DOHH2 (cell line): ENCODE results near the gene CLIP2.

Source experiments
- EZH2phosphoT487 ChIP-seq: fragments of 200-600 bp; sonication (generic); IDR thresholded peaks from 2 replicates; pipeline ENCODE4 v1.6.1; 2017; ENCODE audit warnings: borderline replicate concordance, mild to moderate bottlenecking, antibody characterized with exemption, low read length, moderate library complexity, mixed read lengths
- TF ChIP-seq, protein P1 (sequence below): fragments of 200-600 bp; sonication (generic); IDR thresholded peaks from one replicate; pipeline ENCODE4 v1.5.1; 2014; ENCODE audit warnings: antibody characterized with exemption, mild to moderate bottlenecking, low read depth, low read length; ENCODE audit not compliant: poor library complexity, severe bottlenecking

DNA sequence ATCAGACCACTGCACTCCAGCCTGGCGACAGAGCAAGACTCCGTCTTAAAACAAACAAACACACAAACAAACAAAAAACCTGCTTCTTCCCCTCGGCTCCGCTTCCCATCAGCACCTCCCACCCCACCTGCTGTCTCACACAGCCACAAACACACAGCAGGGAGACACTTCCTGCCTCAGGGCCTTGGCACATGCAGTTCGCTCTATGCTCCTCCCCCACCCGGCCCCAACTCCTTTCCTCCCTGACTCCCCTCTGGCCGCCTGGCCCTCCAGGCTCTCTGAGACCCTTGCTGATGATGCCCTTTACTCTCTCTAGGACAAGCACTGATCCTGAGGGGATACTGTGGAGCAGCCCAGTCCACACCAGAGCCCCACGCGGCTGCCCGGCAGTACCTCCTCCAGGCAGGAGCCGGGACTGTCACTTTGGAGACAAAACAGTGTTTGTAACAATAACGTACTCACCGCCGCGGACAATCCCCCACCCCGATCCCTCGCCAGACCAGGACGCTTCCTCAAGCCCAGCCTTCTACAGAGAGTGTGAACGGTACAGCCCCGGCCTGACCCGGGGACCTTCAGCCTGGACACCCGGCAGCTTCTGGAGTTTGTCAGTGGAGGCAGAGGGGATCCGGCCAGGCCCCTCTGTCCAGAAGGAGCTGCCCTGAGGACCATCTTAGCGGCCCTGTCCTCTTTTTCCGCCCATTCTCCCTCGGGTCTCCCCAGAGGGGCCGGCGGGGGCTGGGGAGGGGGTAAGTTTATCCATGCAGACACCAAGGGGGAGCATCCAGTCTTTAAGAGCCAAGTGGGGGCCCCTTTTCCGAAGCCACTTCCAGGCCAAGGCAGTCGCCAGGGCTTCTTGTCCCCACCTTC is 114.5 kb downstream of the CLIP2 start:
- TF ChIP-seq, protein P1, sequence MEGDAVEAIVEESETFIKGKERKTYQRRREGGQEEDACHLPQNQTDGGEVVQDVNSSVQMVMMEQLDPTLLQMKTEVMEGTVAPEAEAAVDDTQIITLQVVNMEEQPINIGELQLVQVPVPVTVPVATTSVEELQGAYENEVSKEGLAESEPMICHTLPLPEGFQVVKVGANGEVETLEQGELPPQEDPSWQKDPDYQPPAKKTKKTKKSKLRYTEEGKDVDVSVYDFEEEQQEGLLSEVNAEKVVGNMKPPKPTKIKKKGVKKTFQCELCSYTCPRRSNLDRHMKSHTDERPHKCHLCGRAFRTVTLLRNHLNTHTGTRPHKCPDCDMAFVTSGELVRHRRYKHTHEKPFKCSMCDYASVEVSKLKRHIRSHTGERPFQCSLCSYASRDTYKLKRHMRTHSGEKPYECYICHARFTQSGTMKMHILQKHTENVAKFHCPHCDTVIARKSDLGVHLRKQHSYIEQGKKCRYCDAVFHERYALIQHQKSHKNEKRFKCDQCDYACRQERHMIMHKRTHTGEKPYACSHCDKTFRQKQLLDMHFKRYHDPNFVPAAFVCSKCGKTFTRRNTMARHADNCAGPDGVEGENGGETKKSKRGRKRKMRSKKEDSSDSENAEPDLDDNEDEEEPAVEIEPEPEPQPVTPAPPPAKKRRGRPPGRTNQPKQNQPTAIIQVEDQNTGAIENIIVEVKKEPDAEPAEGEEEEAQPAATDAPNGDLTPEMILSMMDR, result no peak
- no peak for TF ChIP-seq EZH2phosphoT487
